Measurements from ENCODE around the gene TTYH1. TPM values are rescaled to one million over a fixed set of nuclear protein-coding genes. Genes with fewer than 3 reads are reported as not detected.
A peak's percentile ranks its signal among the peaks of the same experiment; 100 is the strongest.

The TTYH1 gene
- total and polyA plus RNA-seq, 2 donors (not counting 3 experiments of a cell fraction or from before 2014, with no cell fraction given): not detected

DNA sequence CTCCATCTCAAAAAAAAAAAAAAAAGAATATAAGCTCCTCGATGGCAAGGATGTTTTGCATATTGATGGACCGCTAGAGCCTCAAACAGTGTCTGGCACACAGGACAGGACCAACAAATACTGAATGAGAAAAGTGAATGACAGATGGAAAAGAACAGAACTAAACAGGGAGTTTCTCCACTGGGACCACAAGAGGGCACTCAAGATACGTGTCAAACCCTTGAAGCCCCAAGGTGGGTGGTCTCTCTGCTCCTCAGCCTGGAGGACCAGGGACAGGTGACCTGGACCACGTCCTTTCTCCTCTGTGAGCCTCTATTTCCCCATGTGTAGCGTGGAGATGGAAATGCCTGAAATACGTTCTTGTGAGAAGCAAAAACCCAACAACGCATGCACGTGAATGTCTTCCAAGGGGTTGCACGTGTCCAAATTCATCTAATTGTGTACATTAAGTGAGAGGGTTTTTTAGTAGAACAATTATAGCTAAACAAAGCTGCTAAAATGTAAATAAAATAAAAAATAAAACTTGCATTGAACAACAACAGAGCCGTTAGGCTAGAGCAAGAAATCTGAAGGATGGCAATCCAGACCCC is 63.5 kb downstream of the TTYH1 start:
- CTCF ChIA-PET: interaction anchor here (2.0 to 4.0 kb wide), 2 partner anchors 195 kb away, joined by 11 to 42 read pairs; no protein-coding TSS in a partner anchor
- DNase-seq (ENCODE audit: low read depth, low spot score) (peak; percentile 54), FAIRE-seq (peak; percentile 92)

More for the DNA sequence above, 63.5 kb downstream of the TTYH1 start:
- Histone ChIP-seq H3K79me2 (ENCODE audit: control insufficient read depth, insufficient read depth, low read length) (no peaks in the 10 kb centered on the region), H3K36me3 (ENCODE audit: control insufficient read depth in 2 of 2, extremely low read depth in 1 of 2, insufficient read depth in 2 of 2, low read length in 2 of 2) (no peaks in the 10 kb centered on the region), H2AFZ (ENCODE audit: low read depth, low read length) (no peak overlapping the region), H3K4me2 (ENCODE audit: insufficient read depth, low read length) (no peak overlapping the region), H4K20me1 (replicated peaks; ENCODE audit: control insufficient read depth, extremely low read depth, insufficient read depth, low read length) (no peaks in the 10 kb centered on the region), H3K9me1 (replicated peaks; ENCODE audit: control insufficient read depth, extremely low read depth, insufficient read depth, low read length) (no peaks in the 10 kb centered on the region), H3K9me3 (replicated peaks; ENCODE audit: control insufficient read depth, insufficient read depth, low read length) (no peaks in the 10 kb centered on the region), H3K4me3 (replicated peaks in 1 of 3; ENCODE audit: insufficient read depth in 1 of 3, low read depth in 1 of 3, low read length in 3 of 3) (no peak overlapping the region), H3K9ac (replicated peaks; ENCODE audit: extremely low read depth, insufficient read depth, low read length) (no peak overlapping the region), H3K27ac (ENCODE audit: insufficient read depth, low read depth, low read length) (no peak overlapping the region), H3K27me3 (ENCODE audit: control insufficient read depth in 2 of 2, insufficient read depth in 2 of 2, low read length in 2 of 2) (no peaks in the 10 kb centered on the region), H3K4me1 (ENCODE audit: control insufficient read depth, extremely low read depth, insufficient read depth, low read length) (peaks cover 2% of the 10 kb centered on the region)
- TF ChIP-seq POLR2AphosphoS5 (IDR thresholded peaks at IDR 0.05; ENCODE audit: insufficient read depth, low read depth, low read length) (no peak), CTCF (IDR thresholded peaks at IDR 0.05; ENCODE audit: extremely low read depth in 1 of 2, insufficient read depth in 1 of 2, low read depth in 1 of 2, low read length in 2 of 2) (peak; percentile 54 to 72)
- intact Hi-C loops (cut with micrococcal nuclease) (no loop called here), dilution Hi-C loops (cut with MboI; ENCODE audit: extremely low pct_ligation_motif_present, low sequenced_read_pairs) (no loop called here)
- BruUV-seq (replicated peaks): no TSS peak
- POLR2A ChIA-PET: no interaction called here
